HG03460 (cell line): ENCODE measurements around the gene OSGIN1.

Experiments
- ATAC-seq: cut with Tn5 transposase; IDR thresholded peaks from one replicate; pipeline ENCODE4 v1.9.1; 2021; ENCODE audit not compliant: unreplicated experiment

The OSGIN1 gene

GRCh38 chr16:83925957-83926725 lies 26.9 kb upstream of the OSGIN1 start:
- ATAC-seq: no peak

GRCh38 chr16:83926726-83927397 lies 26.2 kb upstream of the OSGIN1 start:
- peak; percentile 57 for ATAC-seq

GRCh38 chr16:83928341-83929055 lies 24.5 kb upstream of the OSGIN1 start:
- ATAC-seq: no peak

GRCh38 chr16:83929811-83930555 lies 23.1 kb upstream of the OSGIN1 start:
- ATAC-seq: no peak

- no peak for ATAC-seq
These were observed 22.1 kb upstream of the OSGIN1 start for GRCh38 chr16:83930730-83931500.

GRCh38 chr16:83931556-83931955 lies 21.5 kb upstream of the OSGIN1 start:
- no peak for ATAC-seq

GRCh38 chr16:83932304-83932703 lies 20.7 kb upstream of the OSGIN1 start:
- no peak for ATAC-seq

- no peak for ATAC-seq
These were observed 19.9 kb upstream of the OSGIN1 start for GRCh38 chr16:83932955-83933673.

GRCh38 chr16:83933885-83934683 lies 19.0 kb upstream of the OSGIN1 start:
- no peak for ATAC-seq

GRCh38 chr16:83934684-83934977 lies 18.4 kb upstream of the OSGIN1 start:
- no peak for ATAC-seq

GRCh38 chr16:83935005-83935857 lies 17.8 kb upstream of the OSGIN1 start:
- ATAC-seq: no peak

GRCh38 chr16:83935858-83936255 lies 17.2 kb upstream of the OSGIN1 start:
- ATAC-seq: no peak

GRCh38 chr16:83936581-83937165 lies 16.4 kb upstream of the OSGIN1 start:
- ATAC-seq: no peak

- ATAC-seq: no peak
These were observed 15.8 kb upstream of the OSGIN1 start for GRCh38 chr16:83937267-83937666.

GRCh38 chr16:83937922-83938885 lies 14.8 kb upstream of the OSGIN1 start:
- ATAC-seq: no peak

- ATAC-seq: no peak
These were observed 13.7 kb upstream of the OSGIN1 start for GRCh38 chr16:83939266-83939855.
